ENCODE results near the gene SPRTN.

The SPRTN gene

GRCh38 chr1:231338270-231339128 lies at the start of gene SPRTN:
Gene SPRTN, plus strand, starts transcription at chr1:231338293. Its CDS starts 91 bp downstream, at chr1:231338384.
- DNase-seq: peak; percentile 32

- no peak for DNase-seq
Observed at GRCh38 chr1:231295938-231296337, 42.2 kb upstream of the SPRTN start.

DNA sequence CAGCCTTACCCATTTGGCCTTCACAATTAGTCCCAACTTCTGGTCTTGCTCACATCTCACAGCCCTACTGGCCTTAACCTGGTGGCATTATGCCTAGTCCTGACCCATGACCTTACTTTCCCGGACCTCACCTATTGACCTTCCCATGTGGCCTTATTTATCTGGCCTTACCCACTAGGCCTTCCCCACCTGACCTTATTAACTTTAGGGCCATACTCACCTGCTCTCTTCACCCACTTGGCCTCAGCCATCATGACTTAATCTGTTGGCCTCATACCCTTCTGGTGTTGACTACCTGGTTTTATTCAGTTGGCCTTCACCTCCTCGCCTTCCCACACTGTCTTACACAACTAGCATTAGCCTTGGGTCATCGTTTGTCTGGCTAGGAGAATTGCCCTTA lies 36.1 kb upstream of the SPRTN start:
- no peak for DNase-seq

DNA sequence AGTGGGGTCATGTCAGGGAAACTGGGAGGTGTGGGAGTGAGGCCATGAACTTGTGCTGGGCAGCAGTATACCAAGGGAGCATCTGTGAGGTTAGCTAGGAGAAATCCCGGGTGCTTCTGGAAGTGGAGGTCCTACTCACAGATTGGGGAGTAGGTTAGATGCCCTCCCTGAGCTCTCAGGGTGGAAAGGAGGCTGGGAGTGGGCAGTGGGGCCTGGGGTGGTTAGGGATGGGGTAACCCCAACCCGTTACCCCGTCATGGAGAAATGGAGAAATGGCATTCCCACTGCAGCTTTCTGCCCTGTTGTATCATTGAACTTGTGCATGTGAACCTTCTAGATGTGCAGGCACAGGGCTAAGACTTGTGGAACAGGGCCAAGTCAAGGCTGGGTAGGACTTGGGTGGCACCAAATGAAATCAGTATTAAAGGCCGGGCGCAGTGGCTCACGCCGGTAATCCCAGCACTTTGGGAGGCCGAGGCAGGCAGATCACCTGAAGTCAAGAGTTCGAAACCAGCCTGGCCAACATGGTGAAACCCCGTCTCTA lies 27.6 kb upstream of the SPRTN start:
- no peak for DNase-seq

- no peak for DNase-seq
Observed at GRCh38 chr1:231311720-231312431, 26.2 kb upstream of the SPRTN start.

- no peak for DNase-seq
Observed at GRCh38 chr1:231312432-231312788, 25.7 kb upstream of the SPRTN start.

DNA sequence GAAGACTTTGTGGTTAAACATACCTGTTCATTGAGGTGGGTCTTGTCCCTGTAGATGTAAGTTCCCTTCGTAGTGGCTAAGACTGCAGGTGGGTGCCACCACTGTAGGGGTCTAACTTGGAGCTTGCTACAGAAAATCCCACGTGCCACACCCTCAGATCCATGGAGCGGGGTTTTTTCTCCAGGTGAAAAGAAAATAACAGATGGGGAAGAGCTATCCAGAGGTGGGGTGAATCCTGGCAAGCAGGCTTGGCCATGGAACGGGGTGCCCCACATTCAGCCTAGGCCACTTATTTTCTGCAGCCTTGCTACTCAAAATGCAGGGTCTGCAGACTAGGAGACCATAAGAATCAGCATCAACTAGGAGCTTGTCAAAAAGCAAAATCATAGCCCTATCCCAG lies 24.4 kb upstream of the SPRTN start:
- no peak for DNase-seq

DNA sequence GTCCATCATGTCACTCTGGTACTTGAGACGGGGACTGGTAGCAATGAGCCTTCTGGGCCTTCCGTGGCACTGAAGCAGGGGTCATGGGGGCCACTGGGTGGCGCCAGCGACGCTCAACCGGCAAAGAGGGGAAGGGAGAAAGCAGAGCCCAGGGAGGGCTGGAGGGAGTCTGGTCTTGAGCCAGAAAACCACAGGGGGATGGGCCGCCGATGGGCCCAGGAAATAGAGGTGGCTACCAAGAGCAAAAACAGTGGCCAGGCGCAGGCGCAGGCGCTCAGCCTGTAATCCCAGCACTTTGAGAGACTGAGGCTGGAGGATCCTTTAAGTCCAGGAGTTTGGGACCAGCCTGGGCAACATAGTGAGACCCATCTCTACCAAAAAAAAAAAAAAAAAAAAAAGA lies 22.2 kb upstream of the SPRTN start:
- no peak for DNase-seq

- no peak for DNase-seq
Observed at GRCh38 chr1:231317306-231318014, 20.6 kb upstream of the SPRTN start.

DNA sequence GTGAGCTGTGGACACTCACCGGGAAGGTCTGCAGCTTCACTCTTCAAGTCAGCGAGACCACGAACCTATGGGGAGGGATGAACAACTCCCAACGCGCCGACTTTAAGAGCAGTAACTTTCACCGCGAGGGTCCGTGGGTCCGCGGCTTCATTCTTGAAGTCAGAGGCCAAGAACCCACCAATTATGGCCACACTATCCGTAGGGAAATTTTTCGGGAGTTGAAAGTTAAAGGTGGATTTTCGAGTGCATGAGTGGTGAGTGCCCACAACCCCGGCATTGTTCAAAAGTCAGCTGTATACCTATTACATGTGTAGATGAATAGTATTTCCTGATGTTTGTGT lies 20.1 kb upstream of the SPRTN start:
- DNase-seq: no peak

DNA sequence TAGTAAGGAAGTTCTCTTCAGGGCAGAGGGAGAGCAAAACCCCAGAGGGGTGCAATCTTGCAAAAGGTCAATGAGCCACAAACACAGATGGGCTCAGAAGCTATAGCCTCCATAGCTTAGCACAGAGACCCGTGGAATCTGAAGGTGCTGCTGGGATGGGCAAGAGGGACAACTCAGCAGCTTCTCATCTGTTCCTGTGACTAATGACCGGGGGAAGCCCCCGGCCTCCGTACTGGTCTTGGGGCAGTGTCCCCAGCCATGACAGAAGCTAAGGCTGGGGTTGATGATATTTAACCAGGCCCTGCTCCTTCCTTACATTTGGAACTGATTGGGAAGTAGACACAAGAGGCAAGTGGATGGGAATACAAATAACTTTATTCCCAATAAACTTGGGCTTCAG lies 19.5 kb upstream of the SPRTN start:
- DNase-seq: no peak

- no peak for DNase-seq
Observed at GRCh38 chr1:231319080-231319479, 19.0 kb upstream of the SPRTN start.

- no peak for DNase-seq
Observed at GRCh38 chr1:231322880-231323530, 15.1 kb upstream of the SPRTN start.

DNA sequence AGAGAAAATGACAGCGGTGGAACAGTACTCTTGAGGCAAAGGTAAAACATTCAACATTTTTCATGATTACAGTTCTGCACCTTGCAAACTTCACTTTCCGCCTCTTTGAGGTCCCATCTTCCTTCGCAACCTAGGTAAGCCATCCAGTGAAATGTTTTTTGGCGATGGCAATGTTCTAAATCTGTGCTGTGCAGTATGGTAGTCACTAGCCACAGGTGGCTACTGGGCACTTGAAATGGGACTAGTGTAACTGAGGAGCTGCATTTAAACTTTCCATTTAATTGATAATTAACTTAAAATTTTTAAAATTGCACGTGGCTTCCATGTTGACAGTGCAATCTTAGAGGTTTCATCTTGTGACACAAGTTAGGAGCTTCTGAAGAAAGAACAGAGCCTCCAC lies 13.4 kb upstream of the SPRTN start:
- DNase-seq: no peak

DNA sequence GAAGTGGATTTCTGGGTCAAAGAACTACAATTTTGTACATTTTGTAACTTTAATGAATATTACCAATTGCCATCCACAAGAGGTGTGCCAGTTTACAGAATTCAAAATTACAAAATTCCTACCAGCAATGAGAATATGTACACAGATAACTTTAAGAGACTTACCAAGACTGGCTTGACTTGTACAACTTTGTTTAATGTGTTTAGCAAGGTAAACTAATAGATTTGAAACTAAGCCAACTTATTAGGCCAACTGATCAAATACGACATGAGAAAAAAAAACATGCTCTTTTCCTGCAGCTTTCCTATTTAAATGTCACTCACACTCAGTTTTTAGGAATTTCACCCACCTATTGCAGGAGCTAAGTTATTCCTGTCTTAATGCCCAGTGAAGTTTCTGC lies 11.8 kb upstream of the SPRTN start:
- DNase-seq: no peak

DNA sequence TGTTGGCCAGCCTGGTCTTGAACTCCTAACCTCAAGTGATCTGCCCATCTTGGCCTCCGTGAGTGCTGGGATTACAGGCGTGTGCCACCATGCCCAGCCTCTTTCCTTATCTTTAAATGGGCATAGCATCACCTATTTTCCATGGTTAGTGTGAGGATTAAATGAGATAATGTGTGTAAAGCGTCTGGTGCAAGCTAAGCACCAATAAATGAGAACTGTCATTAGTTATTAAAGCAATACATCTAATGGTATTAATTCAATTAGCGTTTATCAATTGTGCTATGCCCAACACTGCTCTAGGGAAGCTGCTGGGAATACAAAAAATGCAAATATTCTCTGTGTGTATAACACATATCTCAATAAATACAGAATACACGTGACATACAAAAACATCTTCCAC lies 10.5 kb upstream of the SPRTN start:
- no peak for DNase-seq

GRCh38 chr1:231329483-231329882 lies 8.6 kb upstream of the SPRTN start:
- no peak for DNase-seq

GRCh38 chr1:231332761-231333160 lies 5.3 kb upstream of the SPRTN start:
- DNase-seq: no peak

DNA sequence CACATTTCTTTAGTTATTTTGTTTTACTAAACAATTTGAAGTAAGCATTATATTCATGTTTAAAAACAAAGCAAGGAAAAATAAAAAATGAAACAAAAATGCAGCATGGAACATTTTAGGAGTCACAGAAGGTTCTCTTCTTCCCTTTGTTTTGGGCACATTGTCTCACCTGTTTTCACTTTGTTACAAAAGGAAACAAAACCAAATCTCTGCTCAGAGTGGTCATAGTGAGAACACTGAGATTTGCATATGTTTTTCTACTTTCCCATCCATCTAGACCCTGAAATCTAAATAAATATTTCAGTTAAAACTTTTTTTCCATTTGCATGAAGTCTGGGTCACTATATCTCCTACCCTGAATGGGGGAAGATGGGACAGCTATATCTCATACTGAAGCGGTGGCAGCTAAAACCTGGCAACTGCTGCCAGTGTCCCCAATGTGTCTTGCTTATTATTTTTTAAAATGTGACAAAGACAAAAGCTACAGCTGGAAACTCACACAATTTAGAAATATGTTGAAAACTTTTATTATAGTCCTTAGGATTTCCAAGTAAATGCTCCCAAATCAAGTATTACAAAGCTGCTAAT lies 3.9 kb upstream of the SPRTN start:
- DNase-seq: no peak

DNA sequence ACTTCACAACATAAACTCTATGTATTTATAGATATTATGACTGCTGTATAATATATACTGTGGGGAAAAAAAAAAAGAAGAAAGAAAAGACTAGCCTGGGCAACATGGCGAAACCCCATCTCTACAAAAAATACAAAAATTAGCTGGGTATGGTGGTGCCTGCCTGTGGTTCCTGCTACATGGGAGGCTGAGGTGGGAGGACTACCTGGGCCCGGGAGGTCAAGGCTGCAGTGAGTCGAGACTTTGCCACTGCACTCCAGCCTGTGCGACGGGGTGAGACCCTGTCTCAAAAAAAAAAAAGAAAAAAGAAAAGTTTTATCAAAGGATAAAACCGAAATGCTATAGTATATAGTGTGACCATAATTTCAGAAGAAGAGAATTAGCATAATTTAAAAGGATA lies 3.1 kb upstream of the SPRTN start:
- no peak for DNase-seq

GRCh38 chr1:231335663-231336602 lies 2.2 kb upstream of the SPRTN start:
- DNase-seq: no peak

DNA sequence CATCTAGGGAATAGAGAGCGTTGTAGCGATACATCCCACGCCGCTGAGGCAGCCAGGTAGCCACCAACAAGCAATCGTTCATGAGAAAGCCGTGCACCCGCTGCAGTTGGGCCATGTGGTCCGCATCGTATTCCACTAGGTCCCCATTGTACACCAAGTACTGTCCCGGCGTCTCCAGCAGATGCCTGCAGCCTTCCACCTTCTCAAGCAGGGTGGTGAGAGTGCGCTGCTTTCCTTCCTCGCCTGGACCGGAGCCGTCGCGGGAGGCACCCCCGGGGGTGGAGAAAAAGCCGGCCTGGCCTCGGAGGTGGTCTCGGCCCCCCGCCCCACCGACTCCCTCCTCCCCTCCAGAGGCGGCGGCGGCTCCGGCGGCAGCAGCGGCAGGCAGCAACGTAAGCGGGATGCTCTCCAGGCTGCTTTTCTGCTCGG lies 1.0 kb upstream of the SPRTN start:
- no peak for DNase-seq
